HepG2 (cell line): ENCODE data around the gene CHKA. TPM values are rescaled to one million over a fixed set of nuclear protein-coding genes. Genes with fewer than 3 reads are reported as not detected.

Experiments
- ATAC-seq: fragments of 200-7000 bp; cut with Tn5 transposase; 3 replicates; pipeline ENCODE4 v1.9.1; 2020; ENCODE audit warnings: mild to moderate bottlenecking, moderate library complexity
- BruUV-seq: library from RNA; stranded (reverse); fragments of 400-500 nt; replicated peaks from 2 replicates; lab custom pipeline; 2021; lab: Mats Ljungman, UMichigan
- CTCF ChIA-PET: fragments of 300-600 bp; formaldehyde crosslinking; extraction: SDS; loops from one replicate; lab custom pipeline; 2021; ENCODE audit warnings: low total read pairs, inconsistent platforms, low intra/inter-chr PET ratio; lab: Yijun Ruan, JAX
- POLR2A ChIA-PET: fragments of 350-600 bp; sonication (Branson Sonifier 250); formaldehyde crosslinking; loops from one replicate; lab custom pipeline; 2020; ENCODE audit warnings: antibody characterized with exemption, inconsistent platforms; lab: Yijun Ruan, JAX
- DNase-seq: peaks from one replicate; pipeline ENCODE4 v3.0.0-alpha.2; 2015; ENCODE audit warnings: low spot score
- FAIRE-seq: peaks from 3 replicates; lab custom pipeline; 2011; peaks lifted over from hg19 to GRCh38; lab: Jason Lieb, UNC
- H2AFZ ChIP-seq: one replicate; pipeline ENCODE4 v1.6.1; 2011; ENCODE audit warnings: low read length, inconsistent platforms
- H3K27ac ChIP-seq: fragments of 300-600 bp; 3 replicates; pipeline ENCODE4 v1.8.0; 2011; ENCODE audit warnings: mixed run types, mild to moderate bottlenecking, mixed read lengths, low read length, inconsistent platforms; ENCODE audit not compliant: insufficient read depth; ENCODE audit errors: extremely low read length
- H3K27me3 ChIP-seq, 2 experiments: fragments of 200-600 bp in 1 of 2; 2 replicates in 1 of 2; 3 replicates in 1 of 2; pipeline versions ENCODE4 v1.6.0 to v1.8.0; 2011; ENCODE audit warnings: low read length in 2 of 2, mild to moderate bottlenecking in 2 of 2, moderate library complexity in 2 of 2, inconsistent platforms in 1 of 2; ENCODE audit not compliant: insufficient read depth in 2 of 2, control insufficient read depth in 1 of 2
- H3K36me3 ChIP-seq, 2 experiments: fragments of 200-600 bp in 1 of 2; replicated peaks in 1 of 2; 2 replicates in 1 of 2; 3 replicates in 1 of 2; pipeline versions ENCODE4 v1.5.1 to v1.8.0; 2011; ENCODE audit warnings: low read length in 2 of 2, inconsistent platforms in 1 of 2; ENCODE audit not compliant: insufficient read depth in 2 of 2, control insufficient read depth in 1 of 2
- H3K4me1 ChIP-seq: 2 replicates; pipeline ENCODE4 v1.5.1; 2012; ENCODE audit warnings: low read length, inconsistent platforms; ENCODE audit not compliant: insufficient read depth
- H3K4me2 ChIP-seq: 2 replicates; pipeline ENCODE4 v1.6.0; 2011; ENCODE audit warnings: low read depth, low read length, inconsistent platforms
- H3K4me3 ChIP-seq, 3 experiments: fragments of 200-600 bp in 1 of 3; sonication (generic), shearing (Covaris generic) in 1 of 3; replicated peaks in 1 of 3; 2 replicates each; pipeline ENCODE4 v1.5.1; 2011 to 2016; ENCODE audit warnings: low read length in 3 of 3, inconsistent platforms in 2 of 3, low read depth in 2 of 3, mild to moderate bottlenecking in 2 of 3, control low read depth in 1 of 3, mixed read lengths in 1 of 3; ENCODE audit not compliant: insufficient read depth in 1 of 3
- H3K79me2 ChIP-seq: one replicate; pipeline ENCODE4 v1.6.1; 2011; ENCODE audit warnings: low read length, inconsistent platforms; ENCODE audit not compliant: insufficient read depth
- H3K9ac ChIP-seq: 2 replicates; pipeline ENCODE4 v1.6.0; 2011; ENCODE audit warnings: mild to moderate bottlenecking, low read depth, low read length, inconsistent platforms; ENCODE audit not compliant: insufficient read depth
- H3K9me3 ChIP-seq: 2 replicates; pipeline ENCODE4 v1.5.1; 2012; ENCODE audit warnings: mild to moderate bottlenecking, low read length
- H4K20me1 ChIP-seq: 2 replicates; pipeline ENCODE4 v1.6.0; 2011; ENCODE audit warnings: inconsistent platforms, mild to moderate bottlenecking, low read length, moderate library complexity; ENCODE audit not compliant: insufficient read depth
- CTCF ChIP-seq: sonication (generic); formaldehyde crosslinking; IDR thresholded peaks from 2 replicates; pipeline ENCODE4 v1.5.0; 2020; ENCODE audit warnings: mild to moderate bottlenecking, missing genetic modification reagents, moderate library complexity
- TFDP1 ChIP-seq: IDR thresholded peaks from 2 replicates; pipeline ENCODE4 v1.6.1; 2016; ENCODE audit warnings: missing compliant biosample characterization, missing genetic modification reagents, borderline replicate concordance
- ZNF138 ChIP-seq: sonication (generic); formaldehyde crosslinking; IDR thresholded peaks from 2 replicates; pipeline ENCODE4 v1.5.0; 2020; ENCODE audit warnings: mild to moderate bottlenecking, low read depth, missing genetic modification reagents
- WGBS: methylation state at CpG from one replicate; pipeline ENCODE4 v1.1.6; 2017; ENCODE audit warnings: low lambda C conversion rate; 5-methylcytosine and 5-hydroxymethylcytosine counted together
- in situ Hi-C: cut with HindIII; loops from 2 replicates; pipeline ENCODE4 v1.10.0; 2017; ENCODE audit warnings: low pct_unique_long_range_greater_than_20kb; ENCODE audit not compliant: extremely low pct_ligation_motif_present
- intact Hi-C: fragments of 100-400 bp; cut with micrococcal nuclease; formaldehyde crosslinking; loops from one replicate; pipeline ENCODE4 v1.10.0; 2022; ENCODE audit not compliant: unreplicated experiment
- polyA plus RNA-seq, 8 experiments: library from polyadenylated mRNA; depleted of rRNA in 3 of 8; stranded (reverse) in 7 of 8; unstranded in 1 of 8; fragments of >200 nt; fragmentation: Illumina TruSeq in 4 of 8; extraction: Trizol in 4 of 8; gene quantifications; 2 replicates each; pipeline versions ENCODE4 v1.2.1 to v1.2.3, GENCODE V29; 2011 to 2016; ENCODE audit warnings: low read depth in 4 of 8, missing spikeins in 1 of 8, mixed read lengths in 1 of 8; ENCODE audit not compliant: insufficient read depth in 1 of 8
- total RNA-seq, 5 experiments: library from RNA; depleted of rRNA; stranded (reverse); fragments of >200 nt; fragmentation: Illumina TruSeq; extraction: Trizol; gene quantifications; 2 replicates each; pipeline ENCODE4 v1.2.3, GENCODE V29; 2016; ENCODE audit warnings: low read depth in 1 of 5

The CHKA gene
- total and polyA plus RNA-seq, 2 of the 13 experiments (the other 11 are each of a cell fraction or from before 2014, with no cell fraction given): 71.6 to 92.7 TPM

GRCh38 chr11:68026391-68027105 lies 94.6 kb downstream of the CHKA start (continued):
- no peak for TF ChIP-seq ZNF138

- no TSS peak for BruUV-seq
- Histone ChIP-seq H3K36me3 (peaks cover 0 to 3% of the 10 kb centered on the region in 2 experiments; a peak in 1 of 5 replicates), H3K9ac (no peak overlapping the region), H3K79me2 (peaks cover 8% of the 10 kb centered on the region), H3K4me2 (no peak overlapping the region), H3K4me3 (no peak overlapping the region), H3K4me1 (peaks cover 43% of the 10 kb centered on the region), H3K9me3 (no peaks in the 10 kb centered on the region), H3K27ac (no peak overlapping the region), H2AFZ (no peak overlapping the region), H4K20me1 (no peaks in the 10 kb centered on the region), H3K27me3 (no peaks in the 10 kb centered on the region)
- peak; percentile 20; the same call in 2 of the 3 replicates for ATAC-seq
- intact Hi-C loops (no loop called here), in situ Hi-C loops (no loop called here)
- peak; percentile 52 for FAIRE-seq
- ChIA-PET CTCF (no interaction called here), POLR2A (interaction anchor here (2.3 kb wide), 1 partner anchor 13 kb away, joined by 13 read pairs; no protein-coding TSS in a partner anchor)
- no peak for DNase-seq
- WGBS: 65% methylated on average over 5 of the region's 5 CpGs
- TF ChIP-seq TFDP1 (CRISPR knock-in tag): no peak
- TF ChIP-seq CTCF: peak; percentile 33
These were observed 96.1 kb downstream of the CHKA start for GRCh38 chr11:68025047-68025446.
